ENCODE results near the gene SPINK8.

GRCh38 chr3:48294611-48295263 lies 38.7 kb downstream of the SPINK8 start:
- TF ChIP-seq CTCF (IDR thresholded peaks at IDR 0.05; ENCODE audit: low read depth, low read length, missing input control) (no peak), TAF1 (conservative IDR thresholded peaks at IDR 0.05) (no peak), EGR1 (IDR thresholded peaks at IDR 0.05; ENCODE audit: low read depth in 2 of 2) (no peak), ZBTB33 (IDR thresholded peaks at IDR 0.05) (no peak), MAX (IDR thresholded peaks at IDR 0.05) (no peak), GABPA (IDR thresholded peaks at IDR 0.05 in 1 of 2, conservative IDR thresholded peaks at IDR 0.05 in 1 of 2) (no peak)

All from liver (tissue), 3 donors.